HEK293 (cell line): Measurements from ENCODE around the gene LAMA2.

Experiments used
- CTCF ChIA-PET: fragments of 350-600 bp; formaldehyde crosslinking; extraction: SDS; loops from one replicate; lab custom pipeline; 2021; ENCODE audit warnings: antibody characterized with exemption; lab: Yijun Ruan, JAX
- POLR2A ChIA-PET: fragments of 300-600 bp; formaldehyde crosslinking; extraction: SDS; loops from one replicate; lab custom pipeline; 2020; ENCODE audit warnings: antibody characterized with exemption, inconsistent platforms; lab: Yijun Ruan, JAX
- H3K27ac ChIP-seq: fragments of 200-500 bp; sonication (Bioruptor generic); 2 replicates; pipeline ENCODE4 v1.5.1; 2014; ENCODE audit warnings: low read depth, low read length, control low read depth, inconsistent platforms; ENCODE audit errors: extremely low read depth
- H3K36me3 ChIP-seq, 2 experiments: fragments of 200-500 bp in 1 of 2; sonication (Bioruptor generic) in 1 of 2; 1 replicate in 1 of 2; 2 replicates in 1 of 2; pipeline ENCODE4 v1.5.1; 2014 to 2017; ENCODE audit warnings: inconsistent platforms in 2 of 2, low read length in 2 of 2; ENCODE audit not compliant: control insufficient read depth in 2 of 2, insufficient read depth in 1 of 2
- H3K4me1 ChIP-seq: fragments of 200-500 bp; sonication (Bioruptor generic); 2 replicates; pipeline ENCODE4 v1.5.1; 2014; ENCODE audit warnings: mild to moderate bottlenecking, low read length, inconsistent platforms; ENCODE audit not compliant: control insufficient read depth, insufficient read depth
- H3K4me3 ChIP-seq: 2 replicates; pipeline ENCODE4 v1.5.1; 2011; ENCODE audit warnings: low read depth, mild to moderate bottlenecking, control low read depth, low read length, moderate library complexity
- H3K9me3 ChIP-seq: fragments of 200-500 bp; sonication (Bioruptor generic); 2 replicates; pipeline ENCODE4 v1.5.1; 2014; ENCODE audit warnings: low read depth, low read length, inconsistent platforms; ENCODE audit not compliant: control insufficient read depth, insufficient read depth
- BCL11A ChIP-seq: fragments of 450-650 bp; formaldehyde crosslinking; IDR thresholded peaks from 2 replicates; pipeline ENCODE4 v1.5.1; 2016; ENCODE audit warnings: low read depth, missing biosample characterization, missing genetic modification characterization
- HOXA7 ChIP-seq: sonication (generic); formaldehyde crosslinking; IDR thresholded peaks from 2 replicates; pipeline ENCODE4 v1.8.1; 2022; ENCODE audit warnings: missing genetic modification reagents, borderline replicate concordance
- HOXD13 ChIP-seq: sonication (generic); formaldehyde crosslinking; IDR thresholded peaks from 2 replicates; pipeline ENCODE4 v1.8.0; 2022; ENCODE audit warnings: missing genetic modification reagents, borderline replicate concordance
- KLF1 ChIP-seq: fragments of 450-650 bp; formaldehyde crosslinking; IDR thresholded peaks from 2 replicates; pipeline ENCODE4 v1.5.1; 2016; ENCODE audit warnings: missing biosample characterization, missing genetic modification characterization
- KLF7 ChIP-seq: fragments of 450-650 bp; formaldehyde crosslinking; IDR thresholded peaks from 2 replicates; pipeline ENCODE4 v1.5.1; 2016; ENCODE audit warnings: missing biosample characterization, missing genetic modification characterization, borderline replicate concordance
- OSR2 ChIP-seq: fragments of 450-650 bp; formaldehyde crosslinking; IDR thresholded peaks from 2 replicates; pipeline ENCODE4 v1.5.1; 2016; ENCODE audit warnings: missing biosample characterization, missing genetic modification characterization
- ZBTB20 ChIP-seq: fragments of 450-650 bp; formaldehyde crosslinking; IDR thresholded peaks from 2 replicates; pipeline ENCODE4 v1.5.1; 2016; ENCODE audit warnings: missing biosample characterization, missing genetic modification characterization
- ZBTB21 ChIP-seq: fragments of 450-650 bp; formaldehyde crosslinking; IDR thresholded peaks from 2 replicates; pipeline ENCODE4 v1.5.1; 2017; ENCODE audit warnings: missing biosample characterization, missing genetic modification characterization
- ZBTB48 ChIP-seq: fragments of 450-650 bp; formaldehyde crosslinking; IDR thresholded peaks from 2 replicates; pipeline ENCODE4 v1.5.1; 2016; ENCODE audit warnings: missing biosample characterization, missing genetic modification characterization
- ZEB2 ChIP-seq: fragments of 450-650 bp; formaldehyde crosslinking; IDR thresholded peaks from 2 replicates; pipeline ENCODE4 v1.5.1; 2016; ENCODE audit warnings: missing biosample characterization, missing genetic modification characterization
- ZFP3 ChIP-seq: fragments of 450-650 bp; formaldehyde crosslinking; IDR thresholded peaks from 2 replicates; pipeline ENCODE4 v1.5.1; 2016; ENCODE audit warnings: low read depth, missing biosample characterization, missing genetic modification characterization
- ZIC2 ChIP-seq: fragments of 450-650 bp; formaldehyde crosslinking; IDR thresholded peaks from 2 replicates; pipeline ENCODE4 v1.5.1; 2016; ENCODE audit warnings: missing biosample characterization, missing genetic modification characterization
- ZNF10 ChIP-seq: fragments of 450-650 bp; formaldehyde crosslinking; IDR thresholded peaks from 2 replicates; pipeline ENCODE4 v1.5.1; 2017; ENCODE audit warnings: missing biosample characterization, missing genetic modification characterization
- ZNF121 ChIP-seq: fragments of 450-650 bp; formaldehyde crosslinking; IDR thresholded peaks from 2 replicates; pipeline ENCODE4 v1.5.1; 2016; ENCODE audit warnings: missing biosample characterization, missing genetic modification characterization
- ZNF132 ChIP-seq: fragments of 450-650 bp; formaldehyde crosslinking; IDR thresholded peaks from 2 replicates; pipeline ENCODE4 v1.5.1; 2017; ENCODE audit warnings: missing biosample characterization, missing genetic modification characterization, borderline replicate concordance
- ZNF174 ChIP-seq: fragments of 450-650 bp; formaldehyde crosslinking; IDR thresholded peaks from 2 replicates; pipeline ENCODE4 v1.5.0; 2017; ENCODE audit warnings: missing biosample characterization, mild to moderate bottlenecking, missing genetic modification characterization
- ZNF184 ChIP-seq: fragments of 450-650 bp; IDR thresholded peaks from 2 replicates; pipeline ENCODE4 v1.5.1; 2018; ENCODE audit warnings: missing biosample characterization, mild to moderate bottlenecking, missing genetic modification characterization
- ZNF221 ChIP-seq: fragments of 450-650 bp; formaldehyde crosslinking; IDR thresholded peaks from 2 replicates; pipeline ENCODE4 v1.5.1; 2017; ENCODE audit warnings: missing biosample characterization, missing genetic modification characterization, borderline replicate concordance
- ZNF23 ChIP-seq: fragments of 450-650 bp; formaldehyde crosslinking; IDR thresholded peaks from 2 replicates; pipeline ENCODE4 v1.5.1; 2016; ENCODE audit warnings: missing biosample characterization, missing genetic modification characterization, borderline replicate concordance
- ZNF274 ChIP-seq, 2 experiments: fragments of 200-500 bp in 1 of 2; fragments of 450-650 bp in 1 of 2; sonication (Bioruptor generic) in 1 of 2; formaldehyde crosslinking in 1 of 2; IDR thresholded peaks; 2 replicates each; pipeline versions ENCODE4 v1.5.1 to v1.6.1; 2014 to 2016; ENCODE audit warnings: borderline replicate concordance in 1 of 2, inconsistent platforms in 1 of 2, low read length in 1 of 2, missing biosample characterization in 1 of 2, missing genetic modification characterization in 1 of 2
- ZNF280C ChIP-seq: fragments of 450-650 bp; formaldehyde crosslinking; IDR thresholded peaks from 2 replicates; pipeline ENCODE4 v1.5.1; 2016; ENCODE audit warnings: missing biosample characterization, missing genetic modification characterization
- ZNF335 ChIP-seq: fragments of 450-650 bp; formaldehyde crosslinking; conservative IDR thresholded peaks from 2 replicates; pipeline ENCODE4 v1.5.1; 2016; ENCODE audit warnings: missing biosample characterization, missing genetic modification characterization
- ZNF350 ChIP-seq: fragments of 450-650 bp; formaldehyde crosslinking; IDR thresholded peaks from 2 replicates; pipeline ENCODE4 v1.5.0; 2017; ENCODE audit warnings: missing biosample characterization, mild to moderate bottlenecking, missing genetic modification characterization
- ZNF529 ChIP-seq: fragments of 450-650 bp; formaldehyde crosslinking; IDR thresholded peaks from 2 replicates; pipeline ENCODE4 v1.5.1; 2017; ENCODE audit warnings: missing genetic modification characterization, missing biosample characterization; ENCODE audit not compliant: insufficient replicate concordance
- ZNF549 ChIP-seq: fragments of 450-650 bp; IDR thresholded peaks from 2 replicates; pipeline ENCODE4 v1.5.1; 2018; ENCODE audit warnings: missing biosample characterization, missing genetic modification characterization, mild to moderate bottlenecking, inconsistent platforms, moderate library complexity
- ZNF580 ChIP-seq: fragments of 450-650 bp; formaldehyde crosslinking; IDR thresholded peaks from 2 replicates; pipeline ENCODE4 v1.5.1; 2016; ENCODE audit warnings: missing biosample characterization, missing genetic modification characterization
- ZNF585B ChIP-seq: fragments of 450-650 bp; formaldehyde crosslinking; IDR thresholded peaks from 2 replicates; pipeline ENCODE4 v1.5.1; 2016; ENCODE audit warnings: missing biosample characterization, missing genetic modification characterization
- ZNF658 ChIP-seq: fragments of 450-650 bp; formaldehyde crosslinking; IDR thresholded peaks from 2 replicates; pipeline ENCODE4; 2016; ENCODE audit warnings: missing biosample characterization, missing genetic modification characterization
- ZNF660 ChIP-seq: fragments of 450-650 bp; IDR thresholded peaks from 2 replicates; pipeline ENCODE4 v1.5.1; 2018; ENCODE audit warnings: missing biosample characterization, mild to moderate bottlenecking, missing genetic modification characterization
- ZNF701 ChIP-seq: fragments of 450-650 bp; formaldehyde crosslinking; IDR thresholded peaks from 2 replicates; pipeline ENCODE4 v1.5.1; 2016; ENCODE audit warnings: missing biosample characterization, missing genetic modification characterization
- ZNF830 ChIP-seq: fragments of 450-650 bp; IDR thresholded peaks from 2 replicates; pipeline ENCODE4 v1.5.0; 2018; ENCODE audit warnings: missing biosample characterization, missing genetic modification characterization, low read depth, mild to moderate bottlenecking, moderate library complexity
- ZSCAN18 ChIP-seq: fragments of 450-650 bp; formaldehyde crosslinking; IDR thresholded peaks from 2 replicates; pipeline ENCODE4 v1.5.1; 2016; ENCODE audit warnings: missing biosample characterization, missing genetic modification characterization

Gene LAMA2

GRCh38 chr6:129368076-129368475 lies 485.1 kb downstream of the LAMA2 start:
- ChIA-PET CTCF (interaction anchor here (0.5 kb wide), 1 partner anchor 1611 kb away, joined by 5 read pairs; no protein-coding TSS in a partner anchor), POLR2A (no interaction called here)
- H3K27ac ChIP-seq = no peak overlapping the region
- H3K4me3 ChIP-seq = no peak overlapping the region
- no peaks in the 10 kb centered on the region; the same call in 1 of the 2 replicates for H3K4me1 ChIP-seq
- H3K36me3 ChIP-seq = no peaks in the 10 kb centered on the region
- no peaks in the 10 kb centered on the region for H3K9me3 ChIP-seq
- TF ChIP-seq ZNF184 (tag by site-specific recombination) (no peak), ZNF549 (no peak), ZNF350 (no peak), ZIC2 (no peak), KLF1 (no peak), ZNF529 (tag by site-specific recombination) (no peak), ZNF585B (no peak), ZSCAN18 (no peak), ZBTB20 (tag by site-specific recombination) (no peak), ZBTB21 (no peak), ZNF174 (tag by site-specific recombination) (no peak), ZNF132 (tag by site-specific recombination) (no peak), ZNF221 (tag by site-specific recombination) (no peak), HOXA7 (no peak), ZEB2 (tag by site-specific recombination) (no peak), KLF7 (no peak)

- POLR2A ChIA-PET = no interaction called here
- Histone ChIP-seq H3K4me3 (no peak overlapping the region), H3K27ac (no peak overlapping the region), H3K9me3 (no peaks in the 10 kb centered on the region), H3K4me1 (no peaks in the 10 kb centered on the region; the same call in 1 of the 2 replicates)
- no peak for TF ChIP-seq ZBTB48 (tag by site-specific recombination)
- TF ChIP-seq ZNF701 (tag by site-specific recombination) = no peak
- no peak for TF ChIP-seq OSR2 (tag by site-specific recombination)
- no peak for TF ChIP-seq ZNF121 (tag by site-specific recombination)
- no peak for TF ChIP-seq BCL11A (tag by site-specific recombination)
- no peak for TF ChIP-seq KLF1
- TF ChIP-seq ZNF23 (tag by site-specific recombination) = no peak
- TF ChIP-seq ZNF280C = no peak
- TF ChIP-seq ZFP3 (tag by site-specific recombination) = no peak
- no peak for TF ChIP-seq ZNF580 (tag by site-specific recombination)
- TF ChIP-seq ZNF830 (tag by site-specific recombination) = no peak
- TF ChIP-seq ZNF658 = no peak
- no peak for TF ChIP-seq ZNF274 (IDR thresholded peaks at IDR 0.05; ENCODE audit: low read length)
- no peak for TF ChIP-seq ZNF274 (tag by site-specific recombination; IDR thresholded peaks at IDR 0.05; ENCODE audit: borderline replicate concordance)
- no peak for TF ChIP-seq ZNF660 (tag by site-specific recombination)
- TF ChIP-seq ZNF335 (tag by site-specific recombination) = no peak
- no peak for TF ChIP-seq ZNF10 (tag by site-specific recombination)
- TF ChIP-seq HOXD13 (CRISPR knock-in tag) = no peak
- TF ChIP-seq, all 188 proteins: peak for 0
- CTCF ChIA-PET = interaction anchor here (0.7 kb wide), 1 partner anchor 86 kb away, joined by 3 read pairs; no protein-coding TSS in a partner anchor
- H3K36me3 ChIP-seq = no peaks in the 10 kb centered on the region
These were observed 486.0 kb downstream of the LAMA2 start for GRCh38 chr6:129368970-129369369.
